DMS79 treated with DMSO at 0.1 percent for 48 hours (cell line): ENCODE results near the gene NEGR1.

Source experiments
- DNase-seq: peaks from one replicate; lab custom pipeline; 2025; lab: John Stamatoyannopoulos, UW

Gene NEGR1

DNA sequence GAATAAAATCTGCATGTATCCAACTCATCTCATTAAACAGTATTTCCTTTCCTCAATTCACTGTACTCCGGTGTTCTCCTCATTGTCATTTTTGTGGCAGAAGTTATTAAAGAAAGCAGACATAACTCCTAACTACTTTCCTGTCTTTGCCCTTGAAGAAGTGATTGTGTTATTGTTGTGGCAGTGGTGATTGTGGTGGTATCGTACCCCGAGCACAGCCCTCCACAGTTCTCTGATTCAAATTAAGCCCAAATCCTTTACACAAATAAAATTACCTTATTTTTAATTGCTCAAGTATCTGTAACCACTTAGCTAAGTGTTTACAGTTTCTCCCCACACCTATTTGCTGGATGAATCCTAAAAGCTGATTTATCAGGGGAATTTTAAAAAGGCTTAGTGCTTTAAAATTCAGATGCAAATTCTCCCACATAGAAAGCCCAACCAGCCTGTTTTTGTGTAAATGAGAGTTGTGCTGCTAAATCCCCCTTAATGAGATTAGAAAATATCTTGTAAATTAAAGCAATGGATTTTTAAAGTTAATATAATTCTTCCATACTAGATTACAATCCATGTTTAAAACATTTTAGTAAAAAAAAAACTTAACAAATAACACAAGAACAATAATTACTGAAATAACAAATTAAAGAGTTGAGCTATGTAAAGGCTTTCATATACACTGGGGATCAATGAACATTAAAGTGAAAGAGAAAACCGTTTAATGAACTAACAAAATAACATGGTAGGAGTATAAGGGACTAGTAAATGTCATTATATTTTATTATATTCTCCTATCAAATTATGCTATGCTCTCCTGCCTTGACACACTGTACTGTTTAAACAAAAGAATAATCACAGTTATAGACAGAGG, 259.0 kb downstream of the NEGR1 start:
- no peak for DNase-seq

DNA sequence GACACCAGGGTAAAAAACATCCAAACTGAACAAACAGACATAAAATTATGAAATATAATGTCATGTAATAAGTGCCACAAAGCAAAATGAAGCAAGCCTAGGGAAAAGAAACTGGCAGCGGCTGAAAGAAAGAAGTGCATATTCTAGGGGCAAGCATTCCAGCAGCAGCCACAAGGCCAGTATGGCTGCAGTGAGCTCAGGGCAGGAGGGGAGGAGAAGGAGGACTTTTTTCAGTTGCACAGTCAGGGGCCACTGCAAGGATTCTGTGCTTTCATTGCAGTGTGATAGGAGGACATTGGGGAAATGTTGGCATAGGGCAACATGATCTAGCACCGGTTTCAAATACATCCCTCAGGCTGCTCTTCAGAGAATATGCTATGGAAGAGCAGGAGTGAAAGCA, 263.8 kb downstream of the NEGR1 start:
- DNase-seq, result no peak

DNA sequence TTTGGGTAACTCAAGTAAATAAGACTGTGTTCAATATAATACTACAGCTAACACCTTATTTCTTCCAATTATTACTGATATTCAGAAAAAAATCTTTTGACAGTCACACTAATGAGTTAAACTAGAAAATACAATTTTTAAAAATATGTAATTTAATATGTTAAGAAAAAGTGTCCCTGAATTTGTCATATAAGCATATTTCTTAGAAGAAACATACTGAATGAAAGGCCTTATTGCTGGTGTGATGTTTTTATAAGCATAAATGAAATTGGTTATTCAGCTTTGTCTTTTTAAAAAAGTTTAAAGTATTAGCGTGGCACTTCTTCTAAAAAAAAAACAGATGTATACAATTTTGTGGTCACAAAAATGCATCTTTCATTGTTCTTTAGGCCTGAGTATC, 267.3 kb downstream of the NEGR1 start:
- no peak for DNase-seq

DNA sequence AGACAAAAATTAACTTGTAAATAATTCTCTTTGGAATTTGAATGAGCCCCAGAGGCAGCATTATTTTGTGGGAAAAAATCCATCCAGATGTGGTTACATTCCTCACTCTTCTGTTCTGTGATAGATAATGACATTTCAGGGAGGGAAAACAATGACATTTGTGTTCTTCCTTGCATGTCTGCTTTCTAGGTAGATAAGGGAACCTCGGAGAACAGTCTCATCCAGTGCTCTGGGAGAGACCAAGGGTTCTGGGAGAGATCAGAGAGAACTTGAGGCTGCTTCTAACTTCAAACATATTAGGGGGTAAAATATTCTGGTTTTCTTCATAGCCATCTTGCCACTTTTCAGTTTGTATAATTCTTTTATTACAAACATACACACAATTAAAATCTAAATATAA, 269.2 kb downstream of the NEGR1 start:
- no peak for DNase-seq

DNA sequence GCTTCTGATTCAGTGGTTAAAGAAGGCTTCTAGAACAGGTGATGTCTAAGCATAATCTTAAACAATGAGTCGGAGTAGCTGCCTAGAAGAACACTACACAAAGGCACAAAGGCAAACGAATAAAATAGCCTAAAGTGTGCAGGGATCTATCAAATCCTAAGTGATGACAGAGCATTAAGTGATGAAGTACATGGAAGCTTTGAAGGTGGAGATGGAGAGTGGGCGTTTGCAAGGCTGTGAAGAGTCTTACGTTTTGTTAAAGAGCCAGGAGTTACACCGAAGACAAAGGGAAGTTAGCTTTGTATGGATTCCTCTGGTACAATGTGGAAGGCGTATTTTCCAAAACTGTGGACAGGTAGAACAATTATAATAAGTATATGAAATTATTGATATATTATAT, 270.6 kb downstream of the NEGR1 start:
- DNase-seq, result no peak

DNA sequence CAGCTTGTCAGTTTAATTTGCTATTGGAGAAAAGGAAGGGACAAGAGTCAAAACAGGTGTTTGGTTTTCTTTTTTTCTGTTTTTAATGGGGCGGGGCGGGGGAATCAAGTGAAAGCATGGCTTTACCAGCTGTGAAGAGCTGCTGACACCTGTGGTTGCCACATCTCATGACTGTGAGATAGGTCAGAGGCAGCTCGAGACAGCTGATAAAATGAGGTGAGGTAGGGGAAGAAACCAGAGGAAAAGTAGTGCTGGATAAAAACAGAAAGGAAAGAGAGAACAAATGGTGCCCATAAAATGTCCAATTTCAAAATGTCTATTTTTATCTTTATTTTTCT, 272.3 kb downstream of the NEGR1 start:
- DNase-seq, result no peak

DNA sequence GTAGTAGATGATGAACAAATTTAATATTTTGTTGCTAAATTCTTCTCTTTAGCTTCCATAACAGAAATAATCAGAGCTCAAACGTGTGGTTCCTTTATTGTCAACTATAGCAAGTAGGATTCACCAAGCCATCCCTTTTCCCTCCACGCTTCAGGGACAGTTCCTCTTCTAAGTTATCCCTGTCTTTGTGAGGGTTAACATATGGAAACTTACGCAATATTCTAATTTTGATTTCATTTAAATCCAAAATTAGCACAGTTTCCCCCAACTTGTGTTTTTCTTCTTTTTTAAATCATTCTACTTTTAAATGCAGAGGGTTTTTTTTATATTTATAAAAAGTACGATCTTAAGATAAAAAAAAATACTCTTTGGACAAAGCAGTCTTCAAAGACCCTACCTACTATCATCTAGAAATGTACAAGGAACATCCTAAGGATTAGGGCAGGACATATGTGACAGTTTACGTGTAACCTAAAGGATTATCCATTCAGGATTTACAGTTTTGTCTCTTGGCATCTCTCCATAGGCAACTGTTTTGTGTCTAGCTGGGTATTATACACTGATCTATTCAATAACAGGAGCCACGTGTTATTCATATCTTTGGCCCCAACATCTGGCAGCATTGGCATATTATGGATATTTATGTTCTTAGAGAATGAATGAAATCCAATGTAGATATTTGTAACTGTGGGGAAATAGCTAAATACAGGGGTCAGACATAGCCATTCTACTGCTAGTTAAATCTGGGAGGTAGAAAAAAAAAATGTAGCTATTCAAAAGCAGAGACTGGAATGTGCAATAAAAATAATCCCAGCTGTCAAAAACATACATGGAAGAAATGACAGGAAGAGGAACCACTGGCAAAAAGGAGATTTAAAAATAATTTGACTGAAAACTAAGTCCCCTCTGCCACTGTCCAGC, 272.9 kb downstream of the NEGR1 start:
- no peak for DNase-seq

DNA sequence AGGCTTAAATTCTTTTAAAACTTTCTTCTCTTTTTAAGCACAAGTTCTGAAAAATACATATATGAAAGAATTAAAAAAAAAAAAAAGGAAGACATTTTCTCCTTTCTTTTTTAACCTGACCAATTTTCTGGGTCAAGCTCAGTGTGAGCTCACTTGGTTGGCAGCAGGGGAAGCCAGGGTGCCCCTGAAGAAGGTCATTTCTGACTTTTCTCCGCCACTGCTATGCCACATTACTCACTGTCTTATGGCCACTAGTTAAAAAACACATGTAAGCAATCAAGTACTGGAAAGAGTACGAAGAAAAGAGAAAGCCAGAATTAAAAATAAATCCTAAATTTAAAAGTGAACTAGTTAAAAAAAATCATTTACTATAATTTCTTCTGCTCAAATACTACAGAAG, 275.0 kb downstream of the NEGR1 start:
- DNase-seq, result no peak

DNA sequence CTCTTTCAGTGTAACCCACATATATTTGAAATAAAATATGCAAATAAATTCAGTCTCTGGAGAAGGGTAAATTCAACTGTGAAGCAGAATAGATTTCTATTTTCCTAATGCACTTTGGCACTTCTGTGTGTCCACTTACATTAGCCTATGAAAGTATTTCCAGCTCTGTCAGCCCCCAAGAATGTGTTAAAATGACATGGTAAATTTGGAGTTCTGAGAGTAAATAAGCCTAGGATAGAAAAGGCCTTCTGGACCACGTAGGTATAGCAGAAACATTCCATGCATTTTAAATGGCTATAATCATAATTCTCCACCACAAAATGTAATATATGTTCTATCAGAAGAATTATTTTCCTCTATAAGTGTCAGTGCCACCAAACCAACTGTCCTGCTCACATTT, 276.2 kb downstream of the NEGR1 start:
- DNase-seq, result no peak

DNA sequence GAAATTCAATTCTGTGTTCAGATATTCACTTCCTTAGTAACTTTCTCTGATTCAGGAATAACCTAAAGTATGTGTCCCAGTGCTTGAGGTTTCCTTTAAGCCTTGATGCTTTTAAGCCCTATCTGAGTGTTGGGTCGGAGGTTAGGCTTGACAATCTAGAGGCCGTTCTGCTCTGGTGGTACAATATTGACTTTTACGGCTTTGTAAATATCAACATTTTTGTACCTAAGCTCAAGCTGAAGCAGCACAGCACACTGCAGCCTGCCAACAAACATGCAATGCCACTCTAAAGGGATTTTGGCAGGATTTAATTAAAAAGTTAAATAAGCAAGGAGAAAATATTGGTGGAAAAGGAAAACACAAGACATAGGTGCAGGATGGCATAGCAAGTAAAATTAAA, 279.2 kb downstream of the NEGR1 start:
- peak; percentile 20 for DNase-seq

DNA sequence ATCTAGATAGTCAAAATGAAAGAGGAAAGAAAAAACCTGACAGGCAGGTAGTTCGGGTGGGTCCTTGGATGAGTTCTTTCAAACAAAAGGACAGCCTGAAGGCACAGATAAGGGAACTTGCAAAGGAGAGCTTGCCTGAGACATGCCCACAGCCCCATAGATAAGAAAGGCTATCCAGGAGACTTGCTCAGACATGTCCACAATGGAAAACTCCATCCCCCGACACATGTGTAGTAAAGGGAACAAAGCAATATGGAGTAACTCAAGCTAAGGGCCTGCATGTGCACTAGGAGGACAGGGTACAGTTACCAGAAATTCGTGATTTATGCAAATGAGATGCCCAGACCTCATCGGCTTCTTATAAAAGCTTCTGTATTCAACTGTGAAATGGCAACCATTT, 281.5 kb downstream of the NEGR1 start:
- peak; percentile 49 for DNase-seq

DNA sequence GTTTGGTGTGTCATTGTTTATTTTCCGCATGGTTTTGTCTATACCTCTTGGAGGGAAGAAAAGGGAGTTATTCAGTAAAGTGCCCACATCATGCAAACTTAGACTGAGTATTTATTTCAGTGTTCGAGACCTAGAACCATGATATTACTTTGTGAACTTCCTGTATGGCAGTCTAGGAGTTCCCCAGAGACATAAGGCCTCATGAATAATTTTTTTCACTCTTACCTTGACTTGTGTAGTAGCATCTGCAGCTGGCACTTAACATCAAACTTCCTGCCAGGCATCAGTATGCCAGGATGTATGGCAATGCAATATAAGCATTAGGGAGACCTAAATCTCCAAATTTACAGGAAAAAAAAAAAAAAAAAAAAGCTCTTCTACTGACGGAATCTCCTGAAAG, 287.7 kb downstream of the NEGR1 start:
- no peak for DNase-seq

DNA sequence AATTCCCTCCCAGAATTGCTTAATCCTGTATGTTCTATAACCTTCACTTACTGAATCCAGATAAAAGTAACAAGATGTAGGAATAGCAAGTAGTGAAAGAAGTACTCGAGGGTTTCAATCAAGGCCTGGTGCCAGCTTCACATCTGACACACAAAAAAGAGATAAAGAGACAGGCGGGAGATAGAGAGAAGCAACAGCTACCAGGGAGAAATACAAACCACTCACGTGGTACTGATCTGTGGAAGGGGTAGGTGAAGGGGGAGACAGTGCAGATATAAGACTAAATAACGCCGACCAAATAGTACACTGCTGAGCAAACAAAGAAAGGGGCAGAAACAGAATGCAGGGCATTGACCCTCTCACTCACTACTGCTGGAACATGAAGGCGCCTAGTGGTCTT, 295.2 kb downstream of the NEGR1 start:
- no peak for DNase-seq

DNA sequence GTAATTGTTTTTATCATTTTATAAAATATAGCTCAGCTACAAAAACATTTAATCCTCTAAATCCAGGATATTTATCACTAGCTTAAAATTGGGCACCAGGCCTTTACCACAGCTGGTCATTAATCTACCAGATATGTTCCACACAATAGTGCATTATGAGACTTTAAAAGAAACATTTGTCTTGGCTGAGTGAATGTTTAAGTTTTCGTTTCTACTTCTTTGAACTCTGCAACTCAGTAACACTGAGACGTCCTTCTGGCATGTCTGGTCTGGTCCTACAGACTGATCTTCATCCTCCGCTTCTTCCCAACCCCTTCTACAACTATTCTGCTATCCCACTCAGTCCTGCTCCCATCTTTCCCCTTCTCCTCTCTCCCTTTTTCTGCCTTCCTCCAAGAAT, 296.2 kb downstream of the NEGR1 start:
- no peak for DNase-seq

DNA sequence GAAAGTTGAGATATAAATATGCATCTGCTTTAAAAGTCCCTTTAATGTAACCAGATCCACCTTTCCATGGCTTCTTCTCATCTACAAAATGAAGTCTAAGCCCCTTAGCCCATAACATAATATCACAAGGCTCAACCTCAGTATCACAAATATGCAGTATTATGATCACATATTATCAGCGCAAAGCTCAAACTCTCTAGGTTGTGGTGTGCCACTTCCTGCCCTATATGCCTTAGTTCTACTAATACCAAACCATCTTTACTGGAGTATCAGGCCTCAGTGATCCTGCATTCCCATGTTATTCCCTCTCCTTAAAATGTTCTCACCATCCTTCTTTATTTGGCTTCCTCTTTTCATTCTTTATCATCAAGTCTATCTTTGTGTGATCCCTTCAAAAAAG, 301.8 kb downstream of the NEGR1 start:
- no peak for DNase-seq

DNA sequence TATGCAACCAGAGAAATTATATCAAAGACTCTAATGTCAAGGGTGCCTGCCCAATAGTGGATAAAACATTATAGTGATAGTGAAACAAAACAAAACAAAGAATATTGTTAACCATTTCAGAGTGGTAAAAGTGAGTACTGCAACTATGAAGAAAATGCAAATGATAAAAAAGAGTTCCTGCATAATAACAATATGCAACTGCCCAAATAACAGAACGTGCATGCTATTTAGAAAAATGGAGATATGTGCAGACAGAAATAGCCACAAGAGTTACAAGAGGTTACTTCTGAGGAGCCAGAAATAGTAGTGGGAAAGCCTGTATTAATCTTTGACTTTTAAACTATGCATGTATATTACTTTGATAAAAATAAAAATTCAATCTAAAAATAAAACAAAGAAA, 302.5 kb downstream of the NEGR1 start:
- DNase-seq, result no peak

DNA sequence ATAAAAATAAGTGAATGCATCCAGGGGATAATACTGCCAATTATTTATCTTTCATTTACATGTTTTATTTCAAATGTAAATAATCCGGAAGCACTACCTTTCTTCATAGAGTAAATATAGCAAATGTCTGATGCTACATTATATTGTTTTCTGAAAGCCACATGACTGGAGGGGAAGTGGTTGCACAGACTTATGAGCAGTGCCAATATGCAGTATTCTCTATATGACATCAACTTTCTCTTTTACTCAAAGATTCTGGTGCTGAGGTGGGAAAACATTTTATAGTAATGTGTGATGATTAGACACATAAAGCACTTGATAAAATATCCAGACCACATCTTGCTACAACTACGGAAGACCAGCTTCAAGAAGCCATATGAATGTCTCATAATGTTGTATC, 314.7 kb downstream of the NEGR1 start:
- DNase-seq, result no peak

DNA sequence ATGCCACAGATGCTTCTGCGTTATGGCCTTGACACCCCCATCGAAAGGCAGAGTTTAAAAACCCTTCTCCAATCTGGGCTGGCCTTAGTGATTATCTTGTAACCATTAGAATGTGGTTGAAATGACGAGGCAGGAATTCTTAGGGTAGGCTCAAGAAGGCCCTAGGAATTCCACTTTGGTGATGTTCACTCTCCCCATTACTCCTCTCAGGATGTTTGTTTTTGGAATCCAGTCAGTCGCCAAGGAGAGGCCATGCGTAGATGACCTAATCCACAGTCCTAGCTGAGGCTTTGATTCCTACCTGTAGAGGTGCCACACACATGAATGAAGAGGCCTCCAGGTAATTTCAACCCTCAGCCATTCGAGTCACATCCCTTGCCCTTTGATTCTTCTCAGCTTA, 318.2 kb downstream of the NEGR1 start:
- DNase-seq, result no peak

DNA sequence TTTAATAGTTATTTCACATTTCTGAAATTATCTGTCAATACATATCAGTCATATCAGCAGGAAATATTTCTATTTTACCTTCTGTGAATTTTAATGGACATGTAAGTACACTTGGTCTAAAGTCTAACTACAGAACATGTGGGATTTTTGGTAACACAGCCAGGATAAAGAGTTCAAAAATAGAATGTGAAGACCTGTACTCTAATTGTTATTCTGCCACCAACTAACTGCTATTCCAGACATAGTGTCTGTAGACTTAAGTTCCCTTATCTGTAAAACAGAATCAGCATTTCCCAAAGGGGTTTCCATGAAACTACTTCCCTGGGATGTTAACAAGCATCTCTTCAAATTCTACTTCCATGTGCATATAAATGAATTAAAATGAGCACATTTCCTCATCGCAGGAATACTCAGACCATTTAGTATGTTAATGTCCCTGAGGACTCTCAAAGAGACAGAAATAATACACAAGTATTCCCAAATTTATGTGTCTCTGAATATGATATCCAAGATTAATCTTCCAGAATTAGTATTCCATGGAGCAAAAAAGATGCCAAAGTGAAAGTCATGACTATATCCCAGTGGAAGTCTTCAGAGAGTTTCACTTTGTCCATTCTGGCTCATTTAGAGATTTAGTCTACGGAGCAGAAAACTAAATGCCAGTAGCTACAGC, 325.6 kb downstream of the NEGR1 start:
- DNase-seq, result no peak

DNA sequence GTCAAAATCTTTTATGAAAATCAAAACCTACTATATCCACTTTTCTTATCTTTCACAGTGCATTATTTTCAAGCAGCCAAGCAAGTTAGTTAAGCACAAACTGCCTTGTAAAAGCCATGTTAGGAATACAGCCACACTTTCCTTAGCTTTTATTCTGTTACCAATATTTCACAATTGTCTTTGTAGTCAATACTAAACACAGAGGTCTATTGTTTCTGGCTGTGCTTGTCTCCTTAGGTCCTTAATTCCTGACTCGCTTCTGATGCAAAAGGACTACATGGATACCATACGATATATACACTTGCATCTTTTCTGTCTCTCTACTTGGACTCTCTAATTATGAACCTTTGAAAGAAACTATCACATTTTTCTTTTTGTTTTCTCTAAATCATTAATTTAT, 331.8 kb downstream of the NEGR1 start:
- no peak for DNase-seq

DNA sequence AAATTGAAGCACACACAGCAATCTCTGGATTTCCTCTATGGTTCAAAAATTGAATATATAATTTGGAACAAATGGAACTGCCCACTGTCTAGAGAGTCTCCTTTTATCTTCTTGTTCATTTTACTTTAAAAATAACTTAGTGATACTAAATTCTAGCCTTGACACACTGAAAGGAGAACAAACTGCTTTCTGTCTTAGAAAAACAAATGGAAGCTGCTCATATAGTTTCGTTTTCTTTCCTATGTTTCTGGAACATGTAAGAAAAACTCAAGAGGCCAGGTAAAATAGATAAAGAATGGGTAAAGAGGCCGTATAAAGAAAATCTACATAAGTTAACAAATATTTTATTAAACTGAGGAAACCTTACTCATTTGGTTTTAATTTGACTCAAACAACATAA, 332.7 kb downstream of the NEGR1 start:
- DNase-seq, result no peak

DNA sequence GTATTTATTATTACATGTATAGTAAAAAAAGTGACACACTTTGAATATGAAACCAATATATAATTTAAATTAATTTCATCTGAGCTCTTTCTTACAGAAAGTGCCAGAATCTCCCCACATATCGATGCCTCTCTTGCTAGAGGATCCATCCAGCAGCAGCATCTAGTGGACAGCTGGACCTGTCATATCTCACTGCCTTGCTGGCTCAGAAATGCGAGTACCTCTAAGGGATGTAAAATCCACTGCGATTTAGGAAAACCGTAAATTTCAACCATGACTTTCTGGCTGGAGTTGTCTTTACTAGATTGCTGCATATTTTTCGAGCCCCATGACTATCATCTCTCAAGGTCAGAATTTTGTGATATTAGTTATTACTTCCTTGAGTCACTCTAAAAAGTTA, 333.8 kb downstream of the NEGR1 start:
- DNase-seq, result no peak

DNA sequence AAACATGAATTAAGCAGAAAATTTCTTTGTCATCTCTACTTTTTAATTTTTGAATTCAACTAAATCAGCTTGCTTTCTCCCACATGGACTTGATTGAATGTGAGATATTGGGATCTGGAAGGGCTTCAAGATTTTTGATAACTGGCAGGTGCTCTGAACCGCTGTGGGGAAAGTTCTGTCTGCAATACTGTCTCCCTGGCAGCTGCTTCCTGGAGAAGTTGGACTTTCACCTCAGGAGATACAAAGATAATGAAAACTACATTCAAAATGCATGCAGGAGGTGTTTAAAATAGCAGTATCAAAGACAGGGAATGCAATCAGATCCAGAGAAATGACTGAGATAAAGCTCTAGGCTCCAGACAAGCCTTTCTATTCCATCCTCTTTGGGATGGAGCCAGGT, 338.3 kb downstream of the NEGR1 start:
- no peak for DNase-seq
